Measurements from ENCODE around the gene UBC. TPM values are rescaled to one million over a fixed set of nuclear protein-coding genes. Genes with fewer than 3 reads are reported as not detected.

Gene UBC
- total and polyA plus RNA-seq, 9 of the 15 experiments (the other 6 are each of a cell fraction or from before 2014, with no cell fraction given) = 533 to 1,153 (median 813) TPM

- TF ChIP-seq ILK (tag; IDR thresholded peaks at IDR 0.05; ENCODE audit: borderline replicate concordance, low read depth) (no peak), NCOA1 (IDR thresholded peaks at IDR 0.05; ENCODE audit: low read depth) (peak; percentile 63; the same call in 1 of the 2 replicates), CCAR2 (IDR thresholded peaks at IDR 0.05; ENCODE audit: low read depth, low read length) (no peak), TRIM25 (IDR thresholded peaks at IDR 0.05; ENCODE audit: borderline replicate concordance) (no peak), ZNF197 (CRISPR knock-in tag; IDR thresholded peaks at IDR 0.05; ENCODE audit: low read depth) (no peak), KDM4B (IDR thresholded peaks at IDR 0.05; ENCODE audit: borderline replicate concordance in 2 of 2, low read depth in 1 of 2) (no peak; a peak in 1 of 4 replicates), STAT5B (CRISPR knock-in tag; IDR thresholded peaks at IDR 0.05) (no peak), NCOA6 (IDR thresholded peaks at IDR 0.05) (no peak), RAD21 (CRISPR knock-in tag; conservative IDR thresholded peaks at IDR 0.05 in 1 of 2, IDR thresholded peaks at IDR 0.05 in 1 of 2) (peak in 1 of 2 experiments; percentile 23; a peak in 2 of 4 replicates), MCM2 (IDR thresholded peaks at IDR 0.05; ENCODE audit: low read depth) (no peak), SMARCA5 (IDR thresholded peaks at IDR 0.05) (no peak), SMARCE1 (IDR thresholded peaks at IDR 0.05) (peak; percentile 79; the same call in 1 of the 2 replicates), ZBED1 (IDR thresholded peaks at IDR 0.05) (no peak), GTF2B (IDR thresholded peaks at IDR 0.05; ENCODE audit: extremely low read depth, insufficient read length) (no peak), FOXM1 (IDR thresholded peaks at IDR 0.05; ENCODE audit: low read depth) (no peak), FOXM1 (CRISPR knock-in tag; IDR thresholded peaks at IDR 0.05; ENCODE audit: low read depth) (no peak), BRD4 (IDR thresholded peaks at IDR 0.05) (no peak), CHCHD3 (CRISPR knock-in tag; IDR thresholded peaks at IDR 0.05) (no peak), ZNF583 (CRISPR knock-in tag; IDR thresholded peaks at IDR 0.05) (no peak), THRAP3 (IDR thresholded peaks at IDR 0.05; ENCODE audit: borderline replicate concordance) (no peak), ESRRA (IDR thresholded peaks at IDR 0.05; ENCODE audit: borderline replicate concordance, low read depth) (no peak)
- TF ChIP-seq, protein P1, sequence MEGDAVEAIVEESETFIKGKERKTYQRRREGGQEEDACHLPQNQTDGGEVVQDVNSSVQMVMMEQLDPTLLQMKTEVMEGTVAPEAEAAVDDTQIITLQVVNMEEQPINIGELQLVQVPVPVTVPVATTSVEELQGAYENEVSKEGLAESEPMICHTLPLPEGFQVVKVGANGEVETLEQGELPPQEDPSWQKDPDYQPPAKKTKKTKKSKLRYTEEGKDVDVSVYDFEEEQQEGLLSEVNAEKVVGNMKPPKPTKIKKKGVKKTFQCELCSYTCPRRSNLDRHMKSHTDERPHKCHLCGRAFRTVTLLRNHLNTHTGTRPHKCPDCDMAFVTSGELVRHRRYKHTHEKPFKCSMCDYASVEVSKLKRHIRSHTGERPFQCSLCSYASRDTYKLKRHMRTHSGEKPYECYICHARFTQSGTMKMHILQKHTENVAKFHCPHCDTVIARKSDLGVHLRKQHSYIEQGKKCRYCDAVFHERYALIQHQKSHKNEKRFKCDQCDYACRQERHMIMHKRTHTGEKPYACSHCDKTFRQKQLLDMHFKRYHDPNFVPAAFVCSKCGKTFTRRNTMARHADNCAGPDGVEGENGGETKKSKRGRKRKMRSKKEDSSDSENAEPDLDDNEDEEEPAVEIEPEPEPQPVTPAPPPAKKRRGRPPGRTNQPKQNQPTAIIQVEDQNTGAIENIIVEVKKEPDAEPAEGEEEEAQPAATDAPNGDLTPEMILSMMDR (IDR thresholded peaks at IDR 0.05 in 2 of 3, conservative IDR thresholded peaks at IDR 0.05 in 1 of 3; ENCODE audit: insufficient read depth in 2 of 3, low read depth in 1 of 3, low read length in 3 of 3) = no peak; a peak in 1 of 6 replicates
- TF ChIP-seq, protein P2, sequence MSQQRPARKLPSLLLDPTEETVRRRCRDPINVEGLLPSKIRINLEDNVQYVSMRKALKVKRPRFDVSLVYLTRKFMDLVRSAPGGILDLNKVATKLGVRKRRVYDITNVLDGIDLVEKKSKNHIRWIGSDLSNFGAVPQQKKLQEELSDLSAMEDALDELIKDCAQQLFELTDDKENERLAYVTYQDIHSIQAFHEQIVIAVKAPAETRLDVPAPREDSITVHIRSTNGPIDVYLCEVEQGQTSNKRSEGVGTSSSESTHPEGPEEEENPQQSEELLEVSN (IDR thresholded peaks at IDR 0.05; ENCODE audit: borderline replicate concordance in 1 of 2, extremely low read depth in 1 of 2, insufficient read depth in 1 of 2, insufficient read length in 1 of 2, low read depth in 1 of 2, low read length in 1 of 2, poor library complexity in 1 of 2, severe bottlenecking in 1 of 2) = peak; percentile 12 to 85
These were observed 50.8 kb downstream of the UBC start, which contains the start of gene SCARB1 (continued) for GRCh38 chr12:124863416-124864325.

All from K562 (cell line).